T-helper 2 cell (primary cell): ENCODE measurements around the gene TRH.
"Not testable (repeated sequence)": the region's sequence is repeated elsewhere in the genome, so short reads cannot be mapped to it uniquely, and the experiment has no call there.

Source experiments
- DNase-seq, 5 experiments: peaks; one replicate each; pipeline versions ENCODE4 v3.0.0 to v3.0.0-alpha.2; 2012 to 2022

Gene TRH

GRCh38 chr3:130013246-130013645 is 38.7 kb downstream of the TRH start:
- not testable (repeated sequence) for DNase-seq

- DNase-seq, result no peak
These were observed 40.0 kb downstream of the TRH start for GRCh38 chr3:130014526-130014925.

GRCh38 chr3:130017661-130018060 is 43.1 kb downstream of the TRH start:
- DNase-seq, result not testable (repeated sequence)

- peak in 1 of 5 experiments; percentile 35 for DNase-seq
These were observed 51.8 kb downstream of the TRH start for GRCh38 chr3:130026146-130026829.

- not testable (repeated sequence) for DNase-seq
These were observed 52.9 kb downstream of the TRH start for GRCh38 chr3:130027437-130027836.
